OCI-LY7 (cell line): ENCODE results near the gene GLIS1. TPM values are rescaled to one million over a fixed set of nuclear protein-coding genes. Genes with fewer than 3 reads are reported as not detected.

Source experiments
- BruUV-seq: library from RNA; stranded (reverse); fragments of 400-500 nt; replicated peaks from 2 replicates; lab custom pipeline; 2021; lab: Mats Ljungman, UMichigan
- CTCF ChIA-PET: fragments of 300-600 bp; sonication (Branson Sonifier 250); formaldehyde crosslinking; loops from one replicate; lab custom pipeline; 2022; ENCODE audit warnings: antibody characterized with exemption; ENCODE audit not compliant: unreplicated experiment; lab: Charles Lee
- POLR2A ChIA-PET: fragments of 300-600 bp; sonication (Branson Sonifier 250); formaldehyde crosslinking; loops from one replicate; lab custom pipeline; 2022; ENCODE audit warnings: antibody characterized with exemption; lab: Charles Lee
- DNase-seq: peaks from one replicate; pipeline ENCODE4 v3.0.0-alpha.2; 2015; ENCODE audit warnings: low spot score
- H2AFZ ChIP-seq: fragments of 200-600 bp; sonication (generic), shearing (Covaris generic); 2 replicates; pipeline ENCODE4 v1.6.1; 2014; ENCODE audit warnings: mild to moderate bottlenecking, antibody characterized with exemption, low read length, moderate library complexity
- H3K27ac ChIP-seq: fragments of 200-600 bp; sonication (generic); 2 replicates; pipeline ENCODE4 v1.5.1; 2014; ENCODE audit warnings: mixed run types, low read depth, mild to moderate bottlenecking, moderate library complexity, low read length, inconsistent platforms; ENCODE audit not compliant: poor library complexity, severe bottlenecking
- H3K36me3 ChIP-seq: fragments of 200-600 bp; sonication (generic); 2 replicates; pipeline ENCODE4 v1.6.1; 2014; ENCODE audit warnings: mild to moderate bottlenecking, antibody characterized with exemption, low read length, moderate library complexity, mixed read lengths; ENCODE audit not compliant: insufficient read depth
- H3K4me1 ChIP-seq: fragments of 200-600 bp; sonication (generic); 2 replicates; pipeline ENCODE4 v1.5.1; 2014; ENCODE audit warnings: mild to moderate bottlenecking, low read length; ENCODE audit not compliant: insufficient read depth, poor library complexity, severe bottlenecking
- H3K4me2 ChIP-seq: fragments of 200-600 bp; sonication (generic); 2 replicates; pipeline ENCODE4 v1.6.1; 2014; ENCODE audit warnings: mild to moderate bottlenecking, low read length
- H3K4me3 ChIP-seq: fragments of 200-600 bp; sonication (generic); 2 replicates; pipeline ENCODE4 v1.5.1; 2014; ENCODE audit warnings: mild to moderate bottlenecking, low read depth, low read length; ENCODE audit not compliant: poor library complexity, severe bottlenecking
- H3K79me2 ChIP-seq: fragments of 200-600 bp; sonication (generic); 2 replicates; pipeline ENCODE4 v1.6.1; 2016; ENCODE audit warnings: low read depth, mild to moderate bottlenecking, low read length, moderate library complexity, mixed read lengths; ENCODE audit not compliant: insufficient read depth
- H3K9me2 ChIP-seq: fragments of 200-600 bp; sonication (generic); 2 replicates; pipeline ENCODE4 v1.6.1; 2016; ENCODE audit warnings: mild to moderate bottlenecking, low read length, mixed read lengths; ENCODE audit not compliant: insufficient read depth
- H3K9me3 ChIP-seq: fragments of 200-600 bp; sonication (generic); 2 replicates; pipeline ENCODE4 v1.6.1; 2014; ENCODE audit warnings: mild to moderate bottlenecking, mixed run types, low read length, mixed read lengths
- H4K20me1 ChIP-seq: fragments of 200-600 bp; sonication (generic); 2 replicates; pipeline ENCODE4 v1.6.1; 2014; ENCODE audit warnings: mild to moderate bottlenecking, antibody characterized with exemption, low read length, moderate library complexity, mixed read lengths; ENCODE audit not compliant: insufficient read depth
- CTCF ChIP-seq: fragments of 200-600 bp; sonication (generic); conservative IDR thresholded peaks from 2 replicates; pipeline ENCODE4 v1.5.1; 2014; ENCODE audit warnings: mild to moderate bottlenecking, antibody characterized with exemption, low read length, moderate library complexity, mixed read lengths
- EZH2phosphoT487 ChIP-seq: fragments of 200-600 bp; sonication (generic); IDR thresholded peaks from 2 replicates; pipeline ENCODE4 v1.6.1; 2018; ENCODE audit warnings: low read depth, borderline replicate concordance, mild to moderate bottlenecking, mixed run types, antibody characterized with exemption, low read length, moderate library complexity, mixed read lengths
- intact Hi-C: fragments of 100-400 bp; cut with micrococcal nuclease; formaldehyde crosslinking; loops from one replicate; pipeline ENCODE4 v1.10.0; 2022; ENCODE audit not compliant: unreplicated experiment
- total RNA-seq, 2 experiments: library from RNA; depleted of rRNA in 1 of 2; stranded (reverse); fragments of >200 nt in 1 of 2; shearing (Covaris generic) in 1 of 2; gene quantifications; 2 replicates each; pipeline ENCODE4 v1.2.3, GENCODE V29; 2014 to 2022

Gene GLIS1
- total RNA-seq, 2 experiments from 2014 or later = not detected

- Histone ChIP-seq H3K4me2 (no peak overlapping the region), H2AFZ (no peak overlapping the region), H4K20me1 (no peaks in the 10 kb centered on the region), H3K27ac (no peak overlapping the region), H3K9me3 (no peaks in the 10 kb centered on the region), H3K4me3 (no peak overlapping the region), H3K36me3 (no peaks in the 10 kb centered on the region), H3K79me2 (no peaks in the 10 kb centered on the region), H3K4me1 (no peaks in the 10 kb centered on the region), H3K9me2 (no peaks in the 10 kb centered on the region)
- BruUV-seq = no TSS peak
- intact Hi-C loops = no loop called here
- POLR2A ChIA-PET = no interaction called here
- TF ChIP-seq EZH2phosphoT487 (no peak), CTCF (no peak)
- no peak for DNase-seq
- CTCF ChIA-PET = no interaction called here
Observed at GRCh38 chr1:53731779-53732305, 7.1 kb downstream of the GLIS1 start.

GRCh38 chr1:53731043-53731600 is 7.8 kb downstream of the GLIS1 start:
- Histone ChIP-seq H3K4me3 (no peak overlapping the region), H2AFZ (no peak overlapping the region), H4K20me1 (no peaks in the 10 kb centered on the region), H3K4me1 (no peaks in the 10 kb centered on the region), H3K9me3 (no peaks in the 10 kb centered on the region), H3K79me2 (no peaks in the 10 kb centered on the region), H3K9me2 (no peaks in the 10 kb centered on the region), H3K4me2 (no peak overlapping the region), H3K27ac (no peak overlapping the region), H3K36me3 (no peaks in the 10 kb centered on the region)
- TF ChIP-seq CTCF = no peak
- TF ChIP-seq EZH2phosphoT487 = no peak
- DNase-seq = no peak
- CTCF ChIA-PET = no interaction called here
- intact Hi-C loops = no loop called here
- BruUV-seq = no TSS peak
- POLR2A ChIA-PET = no interaction called here

- Histone ChIP-seq H3K36me3 (no peaks in the 10 kb centered on the region), H3K9me2 (no peaks in the 10 kb centered on the region), H2AFZ (no peak overlapping the region), H3K79me2 (no peaks in the 10 kb centered on the region), H4K20me1 (no peaks in the 10 kb centered on the region), H3K4me2 (no peak overlapping the region), H3K27ac (no peak overlapping the region), H3K4me3 (no peak overlapping the region), H3K9me3 (no peaks in the 10 kb centered on the region), H3K4me1 (no peaks in the 10 kb centered on the region)
- POLR2A ChIA-PET = no interaction called here
- CTCF ChIA-PET = no interaction called here
- DNase-seq = no peak
- no TSS peak for BruUV-seq
- intact Hi-C loops = no loop called here
- TF ChIP-seq CTCF = no peak
- no peak for TF ChIP-seq EZH2phosphoT487
Observed at GRCh38 chr1:53730224-53730865, 8.6 kb downstream of the GLIS1 start.
